Upper lobe of left lung (tissue), 6 donors: Measurements from ENCODE around the gene ASIC2. TPM values are rescaled to one million over a fixed set of nuclear protein-coding genes. Genes with fewer than 3 reads are reported as not detected.

Experiments
- ATAC-seq, 2 donors: fragments of 200-7000 bp; cut with Tn5 transposase; one replicate each; pipeline ENCODE4 v1.9.1; 2022; ENCODE audit warnings: mild to moderate bottlenecking in 2 of 2, moderate library complexity in 2 of 2; ENCODE audit not compliant: low FRiP score in 2 of 2
- DNase-seq, 2 donors: peaks; one replicate each; pipeline ENCODE4 v3.0.0-alpha.2; 2019 to 2020
- H3K27ac ChIP-seq, 4 donors: fragments of 200-600 bp; sonication (generic); one replicate each; pipeline ENCODE4 v1.5.1; 2016 to 2019
- H3K27me3 ChIP-seq, 4 donors: fragments of 200-600 bp; sonication (generic); one replicate each; pipeline ENCODE4 v1.5.1; 2017 to 2019
- H3K36me3 ChIP-seq, 4 donors: fragments of 200-600 bp; sonication (generic); one replicate each; pipeline ENCODE4 v1.5.1; 2016 to 2019
- H3K4me1 ChIP-seq, 4 donors: fragments of 200-600 bp; sonication (generic); one replicate each; pipeline ENCODE4 v1.5.1; 2018 to 2019
- H3K4me3 ChIP-seq, 4 donors: fragments of 200-600 bp; sonication (generic); one replicate each; pipeline ENCODE4 v1.5.1; 2017 to 2019; ENCODE audit warnings: mild to moderate bottlenecking in 2 of 4, moderate library complexity in 1 of 4
- H3K9me3 ChIP-seq, 4 donors: fragments of 200-600 bp; sonication (generic); one replicate each; pipeline ENCODE4 v1.5.1; 2018 to 2019
- CTCF ChIP-seq, 6 experiments: fragments of 450-650 bp in 4 of 6; fragments of 200-600 bp in 2 of 6; sonication (generic) in 2 of 6; IDR thresholded peaks; one replicate each; pipeline ENCODE4 v1.5.1; 2016 to 2019; ENCODE audit warnings: antibody characterized with exemption in 6 of 6
- EP300 ChIP-seq, 4 donors: sonication (generic); formaldehyde crosslinking; IDR thresholded peaks; one replicate each; pipeline ENCODE4 v1.5.1; 2017; ENCODE audit warnings: antibody characterized with exemption in 4 of 4, control low read depth in 2 of 4
- POLR2A ChIP-seq, 4 donors: fragments of 450-650 bp; IDR thresholded peaks; one replicate each; pipeline ENCODE4 v1.5.1; 2016 to 2017; ENCODE audit warnings: antibody characterized with exemption in 4 of 4, mild to moderate bottlenecking in 2 of 4
- POLR2AphosphoS5 ChIP-seq, 2 donors: sonication (generic); formaldehyde crosslinking; IDR thresholded peaks; one replicate each; pipeline ENCODE4 v1.5.1; 2017; ENCODE audit warnings: antibody characterized with exemption in 2 of 2
- WGBS, 2 donors: methylation state at CpG; one replicate each; pipeline ENCODE4 v1.1.5; 2017 to 2018; 5-methylcytosine and 5-hydroxymethylcytosine counted together
- total RNA-seq, 6 donors: library from RNA; depleted of rRNA in 4 of 6; stranded (reverse); fragments of >200 nt in 4 of 6; gene quantifications; one replicate each; pipeline versions ENCODE4 v1.1.0 to v1.2.1, GENCODE V29; 2016 to 2021
- donor health status: DM: no; HTN: no; CAD: no; lungs with moderate emphysema.
- donor health status: DM: no; HTN: yes; CAD: no; lungs with severe emphysema.

ASIC2 gene
- total RNA-seq, 6 donors from 2014 or later, result 0.17 TPM; not detected in 5

DNA sequence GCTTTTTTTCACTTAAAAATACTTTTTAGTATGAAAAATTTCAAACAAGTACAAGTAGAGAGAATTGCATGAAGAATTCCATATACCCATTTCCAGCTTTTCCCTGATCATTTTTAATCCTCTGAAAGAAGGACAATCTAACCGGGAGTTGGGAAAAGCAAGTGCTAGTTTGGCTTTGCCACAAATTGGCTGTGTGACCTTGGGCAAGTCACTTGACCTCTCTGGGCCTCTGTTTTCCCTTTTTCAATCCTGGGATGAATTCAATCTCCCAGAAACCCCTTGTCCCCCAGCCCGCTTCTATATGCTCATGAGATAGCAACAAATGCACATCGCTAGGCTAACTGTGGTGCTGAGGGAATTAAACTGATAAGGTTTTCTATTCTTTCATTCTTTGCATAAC, 49.4 kb downstream of the ASIC2 start:
- no peaks in the 10 kb centered on the region for H3K36me3 ChIP-seq
- DNase-seq (no peak), ATAC-seq (no peak)
- WGBS, 2 donors, result 86 to 91% methylated on average over 3 of the region's 3 CpGs
- H3K4me1 ChIP-seq, result no peaks in the 10 kb centered on the region
- H3K27me3 ChIP-seq, result no peaks in the 10 kb centered on the region
- H3K27ac ChIP-seq, result no peak overlapping the region
- no peak overlapping the region for H3K4me3 ChIP-seq
- TF ChIP-seq CTCF (IDR thresholded peaks at IDR 0.05), result no peak
- TF ChIP-seq POLR2AphosphoS5 (IDR thresholded peaks at IDR 0.05), result no peak
- TF ChIP-seq POLR2A (IDR thresholded peaks at IDR 0.05), result no peak
- no peak for TF ChIP-seq EP300 (IDR thresholded peaks at IDR 0.05)
- no peaks in the 10 kb centered on the region for H3K9me3 ChIP-seq

DNA sequence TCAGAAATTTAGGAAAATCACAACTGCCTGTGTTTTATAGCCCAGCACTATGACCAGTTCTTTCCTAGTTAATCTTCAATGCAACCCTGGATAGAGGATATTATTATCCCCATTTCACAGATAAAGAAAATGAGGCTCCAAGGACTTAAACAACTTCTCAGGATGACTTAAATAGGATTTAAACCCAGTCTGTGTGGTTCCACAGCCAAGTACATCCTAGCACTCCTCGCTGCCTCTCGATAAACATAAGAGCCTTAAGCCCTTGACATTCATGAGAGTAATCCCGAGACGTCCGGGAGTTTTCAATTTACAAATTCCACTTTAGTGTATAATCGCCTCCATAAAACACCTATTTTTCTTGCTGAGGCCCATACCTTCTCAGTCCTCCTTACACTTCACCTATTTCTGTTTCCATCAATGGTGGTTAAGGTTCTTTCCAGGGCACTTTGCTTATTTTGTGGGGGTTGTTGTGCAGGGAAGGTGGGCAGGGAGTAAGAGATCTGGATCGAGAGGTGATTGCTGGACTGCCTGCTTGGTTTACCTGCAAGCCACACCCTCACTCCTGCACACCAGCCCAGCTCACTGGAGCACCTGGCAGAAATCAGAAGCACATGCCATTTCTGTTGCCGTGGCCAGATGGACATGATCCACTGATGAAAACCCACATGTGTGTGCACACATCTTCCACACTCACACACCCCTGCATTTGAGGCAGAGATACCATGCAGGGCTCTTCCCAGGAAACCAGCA, 50.5 kb downstream of the ASIC2 start:
- Histone ChIP-seq H3K36me3 (no peaks in the 10 kb centered on the region), H3K9me3 (no peaks in the 10 kb centered on the region), H3K4me3 (no peak overlapping the region), H3K27me3 (no peaks in the 10 kb centered on the region), H3K4me1 (no peaks in the 10 kb centered on the region), H3K27ac (no peak overlapping the region)
- TF ChIP-seq EP300 (IDR thresholded peaks at IDR 0.05) (no peak), POLR2AphosphoS5 (IDR thresholded peaks at IDR 0.05) (no peak), POLR2A (IDR thresholded peaks at IDR 0.05) (no peak), CTCF (IDR thresholded peaks at IDR 0.05) (no peak)
- 64 to 74% methylated on average over 6 to 8 of the region's 8 CpGs for WGBS, 2 donors
- peak in 1 of 2 donors; percentile 24 for DNase-seq
- ATAC-seq, result no peak

DNA sequence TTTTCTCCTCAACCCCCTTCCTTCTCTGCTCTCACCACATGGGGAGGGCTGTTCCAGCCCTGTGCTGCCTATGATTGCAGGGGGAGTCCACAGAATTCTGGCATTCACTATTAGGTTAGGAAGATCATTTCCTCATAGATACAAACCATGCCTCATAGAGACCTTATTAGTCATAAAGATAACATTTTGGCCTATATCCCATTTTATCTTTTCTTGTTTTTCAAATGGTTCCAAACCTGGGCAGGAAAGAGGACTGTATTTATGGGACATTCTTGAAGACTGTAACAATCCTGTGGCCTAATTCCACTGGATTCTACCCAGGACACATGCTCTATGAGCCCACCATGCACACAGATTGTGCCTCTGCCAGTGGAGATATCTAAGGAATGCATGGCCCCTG, 51.7 kb downstream of the ASIC2 start:
- H3K4me3 ChIP-seq, result no peak overlapping the region
- DNase-seq (no peak), ATAC-seq (peak in 1 of 2 donors; percentile 64)
- H3K27ac ChIP-seq, result no peak overlapping the region
- TF ChIP-seq CTCF (IDR thresholded peaks at IDR 0.05) (no peak), POLR2AphosphoS5 (IDR thresholded peaks at IDR 0.05) (no peak), POLR2A (IDR thresholded peaks at IDR 0.05) (no peak), EP300 (IDR thresholded peaks at IDR 0.05) (no peak)
- H3K9me3 ChIP-seq, result no peaks in the 10 kb centered on the region
- H3K36me3 ChIP-seq, result no peaks in the 10 kb centered on the region
- H3K4me1 ChIP-seq, result no peaks in the 10 kb centered on the region
- no peaks in the 10 kb centered on the region for H3K27me3 ChIP-seq

DNA sequence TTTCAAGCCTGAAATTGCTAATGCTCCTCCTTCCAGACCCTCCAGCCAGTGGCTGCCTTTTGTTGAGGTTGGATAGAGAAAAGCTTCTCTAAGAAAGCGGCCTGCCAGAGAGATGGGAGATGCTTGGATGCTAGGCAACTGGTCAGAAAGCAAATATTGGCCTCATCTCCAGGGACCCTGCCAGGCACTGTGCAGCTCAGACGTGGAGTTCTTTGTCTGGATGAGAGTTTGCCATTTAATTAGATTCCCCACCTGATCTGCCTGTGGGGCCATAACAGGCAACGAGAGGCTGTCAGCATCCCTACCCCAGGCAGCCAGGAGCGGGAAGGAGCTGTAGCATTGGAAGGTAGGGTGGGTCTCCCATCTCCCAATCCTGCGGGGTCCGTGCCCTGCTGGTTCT, 52.7 kb downstream of the ASIC2 start:
- Histone ChIP-seq H3K27me3 (no peaks in the 10 kb centered on the region), H3K4me3 (no peak overlapping the region), H3K36me3 (no peaks in the 10 kb centered on the region), H3K4me1 (no peaks in the 10 kb centered on the region), H3K27ac (no peak overlapping the region), H3K9me3 (no peaks in the 10 kb centered on the region)
- ATAC-seq (no peak), DNase-seq (no peak)
- 76 to 85% methylated on average over 6 of the region's 6 CpGs for WGBS, 2 donors
- no peak for TF ChIP-seq CTCF (IDR thresholded peaks at IDR 0.05)

GRCh38 chr17:33239702-33240101, 53.4 kb downstream of the ASIC2 start:
- Histone ChIP-seq H3K4me3 (no peak overlapping the region), H3K9me3 (no peaks in the 10 kb centered on the region), H3K36me3 (no peaks in the 10 kb centered on the region), H3K27me3 (no peaks in the 10 kb centered on the region), H3K27ac (no peak overlapping the region), H3K4me1 (peaks cover 0 to 4% (median 0%) of the 10 kb centered on the region in 4 donors)
- DNase-seq (no peak), ATAC-seq (no peak)
- no peak for TF ChIP-seq POLR2AphosphoS5 (IDR thresholded peaks at IDR 0.05)
- no peak for TF ChIP-seq CTCF (IDR thresholded peaks at IDR 0.05)
- WGBS, 2 donors, result 83 to 88% methylated on average over 1 of the region's 1 CpG
